D721Med (cell line): ENCODE results near the gene PI16.
"Not testable (repeated sequence)": the region's sequence is repeated elsewhere in the genome, so short reads cannot be mapped to it uniquely, and the experiment has no call there.

Experiments used
- DNase-seq: peaks from one replicate; pipeline ENCODE4 v3.0.0; 2011; ENCODE audit warnings: low spot score; ENCODE audit not compliant: insufficient read length
- FAIRE-seq: peaks from 2 replicates; lab custom pipeline; 2011; peaks lifted over from hg19 to GRCh38; lab: Jason Lieb, UNC
- CTCF ChIP-seq: IDR thresholded peaks from 2 replicates; pipeline ENCODE4 v1.5.1; 2012; ENCODE audit warnings: mild to moderate bottlenecking, control low read depth; ENCODE audit not compliant: insufficient read depth; ENCODE audit errors: missing control alignments

PI16 gene

GRCh38 chr6:36946526-36946925 is 8.0 kb upstream of the PI16 start:
- DNase-seq (no peak), FAIRE-seq (no peak)
- no peak for TF ChIP-seq CTCF

DNA sequence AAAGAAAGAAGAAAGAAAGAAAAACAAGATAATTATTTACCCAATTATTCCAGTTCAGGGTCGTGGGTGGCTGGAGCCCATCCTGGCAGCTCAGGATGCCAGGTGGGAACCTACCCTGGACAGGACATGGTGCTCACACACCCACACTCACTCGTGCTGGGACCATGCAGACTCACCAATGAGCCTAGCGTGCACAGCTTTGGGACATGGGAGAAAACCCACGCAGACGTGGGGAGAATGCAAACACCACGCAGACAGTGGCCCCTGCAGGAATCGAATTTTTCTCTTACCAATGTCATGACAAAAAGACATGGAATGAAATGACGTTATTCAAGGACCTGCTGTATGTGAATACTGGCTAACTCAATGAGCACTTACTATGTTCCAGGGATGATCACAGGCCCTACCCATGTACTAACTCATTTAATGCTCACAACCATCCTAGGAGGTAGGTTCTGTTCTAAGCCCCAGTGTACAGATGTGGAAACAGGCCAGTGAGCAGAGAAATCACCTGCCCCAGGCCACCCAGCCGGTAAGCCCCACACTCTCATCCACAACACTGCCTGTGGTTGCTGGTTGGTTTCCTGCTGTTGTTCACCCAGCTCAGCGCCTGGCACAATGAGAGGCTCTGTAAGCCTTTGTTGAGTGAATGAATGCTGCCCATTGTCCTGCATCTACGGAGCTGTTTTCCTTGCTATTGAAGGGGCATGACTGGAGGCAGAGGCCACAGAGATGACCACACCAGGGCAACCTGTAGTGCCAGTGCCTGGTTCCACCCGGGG is 6.8 kb upstream of the PI16 start:
- TF ChIP-seq CTCF, result no peak
- no peak for DNase-seq
- FAIRE-seq, result no peak

DNA sequence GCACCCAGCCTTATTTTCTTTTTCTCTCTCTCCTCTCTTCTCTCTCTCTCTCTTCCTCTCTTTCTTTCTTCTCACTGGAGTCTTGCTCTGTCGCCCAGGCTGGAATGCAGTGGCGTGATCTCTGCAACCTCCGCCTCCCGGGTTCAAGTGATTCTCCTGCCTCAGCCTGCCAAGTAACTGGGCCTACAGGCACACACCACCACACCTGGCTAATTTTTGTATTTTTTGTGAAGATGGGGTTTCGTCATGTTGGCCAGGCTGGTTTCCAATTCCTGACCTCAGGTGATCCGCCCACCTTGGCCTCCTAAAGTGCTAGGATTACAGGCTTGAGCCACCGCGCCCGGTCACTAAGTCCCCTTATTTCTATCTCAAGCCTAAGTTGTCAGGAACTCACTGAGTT is 5.5 kb upstream of the PI16 start:
- FAIRE-seq, result not testable (repeated sequence)

DNA sequence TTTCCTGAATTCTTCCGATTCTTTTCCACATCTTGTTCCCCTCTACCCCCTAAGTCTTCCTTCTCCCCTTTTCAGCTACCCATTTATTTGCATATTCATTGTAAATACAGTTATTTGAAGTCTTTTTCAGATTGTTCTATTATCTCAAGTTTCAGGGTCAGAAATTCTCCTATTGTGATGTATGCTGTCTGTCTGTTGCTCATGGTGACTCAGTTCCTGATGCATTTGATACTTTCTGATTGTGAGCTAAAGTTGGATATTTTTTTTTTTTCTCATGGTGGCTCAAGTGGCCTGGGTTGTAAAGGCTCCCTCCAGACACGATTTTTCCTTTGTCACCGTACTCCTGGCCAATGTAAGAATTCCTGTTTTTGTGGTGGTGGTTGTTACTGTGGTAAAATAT is 4.9 kb upstream of the PI16 start:
- no peak for DNase-seq
- FAIRE-seq, result no peak
- TF ChIP-seq CTCF, result no peak

More for the DNA sequence above, 5.5 kb upstream of the PI16 start:
- DNase-seq, result not testable (repeated sequence)

DNA sequence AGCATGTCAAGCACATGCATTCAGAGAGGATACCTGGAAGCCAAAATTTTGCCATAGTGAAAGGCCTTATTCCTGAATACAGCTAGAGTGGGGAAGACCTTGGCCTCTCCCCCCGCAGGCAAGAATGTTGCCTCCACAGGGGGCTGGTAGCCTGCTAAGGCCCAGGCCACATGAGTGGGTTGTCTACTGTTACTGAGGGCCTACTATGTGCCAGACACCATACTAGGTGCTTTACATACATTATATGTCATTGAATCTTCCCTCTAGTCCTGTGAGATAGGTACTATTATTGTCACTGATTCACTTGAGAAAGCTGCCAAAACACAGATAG is 642 bp upstream of the PI16 start:
- no peak for TF ChIP-seq CTCF
- FAIRE-seq, result no peak

GRCh38 chr6:36955136-36955535 is 598 bp downstream of the PI16 start:
- DNase-seq (no peak), FAIRE-seq (no peak)
- TF ChIP-seq CTCF, result no peak

More for the DNA sequence above, 642 bp upstream of the PI16 start:
- DNase-seq, result no peak

GRCh38 chr6:36955671-36956445 is 1.3 kb downstream of the PI16 start:
- DNase-seq, result no peak
- no peak for FAIRE-seq
- no peak for TF ChIP-seq CTCF
